CD4-positive, alpha-beta T cell treated with Interleukin-6 at 100 ng/mL for 8 hours (primary cell): ENCODE measurements around the gene IQSEC3.
A peak's percentile ranks its signal among the peaks of the same experiment; 100 is the strongest.

ENCODE experiments used
- DNase-seq: peaks from one replicate; pipeline ENCODE4 v3.0.0-alpha.2; 2020; ENCODE audit warnings: mixed read lengths, low spot score

IQSEC3 gene

GRCh38 chr12:80681-81190 lies 14.2 kb downstream of the IQSEC3 start:
- DNase-seq: no peak

- no peak for DNase-seq
Measured at GRCh38 chr12:82740-83139, 16.2 kb downstream of the IQSEC3 start.

- DNase-seq: no peak
Measured at GRCh38 chr12:84056-84455, 17.5 kb downstream of the IQSEC3 start.

GRCh38 chr12:85191-85666 lies 18.7 kb downstream of the IQSEC3 start:
- DNase-seq: no peak

GRCh38 chr12:87315-87714 lies 20.7 kb downstream of the IQSEC3 start:
- no peak for DNase-seq

- DNase-seq: no peak
Measured at GRCh38 chr12:87856-88255, 21.3 kb downstream of the IQSEC3 start.

- no peak for DNase-seq
Measured at GRCh38 chr12:89653-90052, 23.1 kb downstream of the IQSEC3 start.

GRCh38 chr12:91213-91612 lies 24.6 kb downstream of the IQSEC3 start:
- DNase-seq: no peak

GRCh38 chr12:93266-94005 lies 26.9 kb downstream of the IQSEC3 start:
- no peak for DNase-seq

GRCh38 chr12:96543-96942 lies 30.0 kb downstream of the IQSEC3 start:
- DNase-seq: no peak

- DNase-seq: no peak
Measured at GRCh38 chr12:98924-99352, 32.4 kb downstream of the IQSEC3 start.

- no peak for DNase-seq
Measured at GRCh38 chr12:99605-100004, 33.0 kb downstream of the IQSEC3 start.

- DNase-seq: no peak
Measured at GRCh38 chr12:101969-102878, 35.7 kb downstream of the IQSEC3 start.

GRCh38 chr12:102879-103168 lies 36.3 kb downstream of the IQSEC3 start:
- DNase-seq: no peak

GRCh38 chr12:103169-103981 lies 36.8 kb downstream of the IQSEC3 start:
- DNase-seq: no peak

- DNase-seq: peak; percentile 4
Measured at GRCh38 chr12:104551-105081, 38.0 kb downstream of the IQSEC3 start.

GRCh38 chr12:105696-106095 lies 39.1 kb downstream of the IQSEC3 start:
- DNase-seq: no peak

- no peak for DNase-seq
Measured at GRCh38 chr12:106118-106591, 39.6 kb downstream of the IQSEC3 start.

- DNase-seq: no peak
Measured at GRCh38 chr12:108594-108993, 42.0 kb downstream of the IQSEC3 start.

- DNase-seq: no peak
Measured at GRCh38 chr12:109446-109845, 42.9 kb downstream of the IQSEC3 start.

- no peak for DNase-seq
Measured at GRCh38 chr12:109872-110271, 43.3 kb downstream of the IQSEC3 start.
